G401.6 (cell line): ENCODE results near the gene RFC2.
"Not testable (repeated sequence)": the region's sequence is repeated elsewhere in the genome, so short reads cannot be mapped to it uniquely, and the experiment has no call there.

ENCODE experiments used
- FAIRE-seq: peaks from 2 replicates; lab custom pipeline; 2012; peaks lifted over from hg19 to GRCh38; lab: Jason Lieb, UNC

The RFC2 gene

DNA sequence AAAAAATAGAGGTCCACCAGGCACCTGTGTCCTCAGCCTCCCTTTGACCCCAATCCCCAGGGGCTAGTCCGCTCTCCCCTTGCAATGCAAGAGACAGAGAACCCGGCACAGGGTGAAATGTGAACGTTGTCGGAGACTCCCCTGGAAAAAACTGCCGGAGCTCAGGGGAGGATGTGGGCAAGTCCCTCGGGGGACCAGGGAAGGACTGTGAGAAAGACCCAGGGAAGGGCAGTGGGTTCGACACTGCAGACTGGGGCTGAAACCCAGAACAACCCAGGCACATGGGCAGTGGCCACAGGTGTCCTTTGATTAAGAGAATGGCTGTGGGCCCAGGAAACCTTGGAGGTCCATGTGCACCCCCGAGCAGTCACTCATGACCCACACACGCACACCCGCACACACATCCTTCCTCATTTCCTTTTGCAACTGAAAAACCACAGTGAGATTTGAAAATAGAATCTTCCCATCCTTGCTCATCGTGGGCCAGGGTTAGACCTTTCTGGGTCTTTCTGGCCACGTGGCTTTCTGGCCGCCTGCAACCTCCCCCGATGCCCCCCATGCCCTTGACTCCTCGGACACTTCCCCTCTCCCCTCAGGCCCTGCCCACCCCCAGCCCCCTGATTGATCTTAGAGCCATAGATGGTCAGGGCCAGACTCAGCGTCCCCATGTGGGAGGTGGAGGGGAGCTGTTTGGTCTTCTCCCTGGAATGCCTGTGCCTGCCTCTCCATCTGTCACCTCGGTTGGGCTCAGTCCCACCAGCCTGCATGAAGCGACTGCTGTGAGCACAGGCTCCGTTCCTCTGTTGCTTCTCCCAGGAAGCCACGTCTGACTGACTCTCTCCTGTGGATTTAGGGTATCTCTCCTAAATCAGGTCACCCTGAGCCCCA lies 36.5 kb downstream of the RFC2 start:
- FAIRE-seq, result no peak

DNA sequence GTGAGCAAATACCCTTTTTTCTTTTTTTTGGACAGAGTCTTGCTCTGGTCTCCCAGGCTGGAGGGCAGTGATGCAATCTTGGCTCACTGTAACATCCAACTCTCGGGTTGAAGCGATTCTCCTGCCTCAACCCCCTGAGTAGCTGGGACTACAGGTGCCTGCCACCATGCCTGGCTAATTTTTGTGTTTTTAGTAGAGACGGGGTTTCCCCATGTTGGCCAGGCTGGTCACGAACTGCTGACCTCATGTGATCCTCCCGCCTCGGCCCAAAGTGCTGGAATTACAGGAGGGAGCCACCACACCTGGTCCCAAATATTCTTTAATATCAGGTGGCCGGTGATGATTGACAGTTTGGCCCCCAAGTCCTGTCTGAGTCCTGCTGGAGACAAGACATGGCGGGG lies 37.8 kb downstream of the RFC2 start:
- no peak for FAIRE-seq

DNA sequence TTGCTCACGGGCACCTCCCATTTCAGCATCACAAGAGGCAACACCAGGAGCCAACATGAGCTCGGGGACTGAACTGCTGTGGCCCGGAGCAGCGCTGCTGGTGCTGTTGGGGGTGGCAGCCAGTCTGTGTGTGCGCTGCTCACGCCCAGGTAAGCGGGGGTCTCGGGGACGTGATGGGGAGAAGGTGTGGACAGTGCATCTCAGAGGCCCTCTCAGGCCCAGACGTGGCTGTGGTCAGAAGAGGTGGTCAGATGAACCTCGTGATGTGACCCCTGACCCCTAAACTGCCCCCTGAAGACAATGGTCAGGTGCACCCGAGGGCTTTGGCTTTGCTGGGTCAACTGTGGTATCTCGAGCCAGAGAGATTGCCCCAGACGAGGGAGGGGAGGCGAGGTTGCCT lies 38.3 kb downstream of the RFC2 start:
- FAIRE-seq, result no peak

DNA sequence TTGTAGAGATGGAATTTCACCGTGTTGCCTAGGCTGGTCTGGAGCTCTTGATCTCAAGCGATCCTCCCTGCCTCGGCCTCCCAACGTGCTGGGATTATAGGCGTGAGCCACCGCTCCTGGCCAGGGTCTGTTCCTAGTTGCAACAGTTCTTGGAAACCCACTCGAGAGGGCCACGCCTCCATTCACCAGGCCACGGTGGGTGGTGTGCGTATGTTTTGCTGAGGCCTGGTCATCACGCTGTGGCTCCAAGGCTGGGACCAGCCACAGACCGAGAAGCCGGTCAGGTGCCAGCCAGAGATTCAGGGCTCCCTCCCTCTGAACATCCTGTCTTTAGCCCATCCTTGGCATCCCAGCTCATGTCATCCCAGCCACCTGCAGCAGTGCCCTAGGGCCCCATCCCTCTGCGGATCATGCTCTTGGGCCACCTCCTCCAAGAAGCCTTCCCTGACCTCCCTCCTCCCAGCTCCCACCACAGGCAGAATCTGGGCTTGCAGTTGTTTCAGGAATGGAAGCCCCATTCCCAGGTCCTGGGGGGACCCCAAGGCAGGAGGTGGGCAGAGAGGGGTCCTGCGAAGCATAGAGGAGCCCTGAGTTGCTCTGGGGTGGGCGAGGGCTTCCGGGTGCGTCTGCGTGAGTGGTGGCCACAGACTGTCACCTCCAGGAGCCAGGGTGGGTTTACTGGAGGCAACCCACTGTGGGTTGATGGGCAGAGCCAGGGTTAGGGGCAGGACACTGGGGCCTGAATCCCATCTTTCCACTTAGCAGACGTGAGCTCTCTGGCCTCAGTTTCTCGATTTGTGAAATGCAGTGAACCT lies 39.2 kb downstream of the RFC2 start:
- FAIRE-seq, result no peak

DNA sequence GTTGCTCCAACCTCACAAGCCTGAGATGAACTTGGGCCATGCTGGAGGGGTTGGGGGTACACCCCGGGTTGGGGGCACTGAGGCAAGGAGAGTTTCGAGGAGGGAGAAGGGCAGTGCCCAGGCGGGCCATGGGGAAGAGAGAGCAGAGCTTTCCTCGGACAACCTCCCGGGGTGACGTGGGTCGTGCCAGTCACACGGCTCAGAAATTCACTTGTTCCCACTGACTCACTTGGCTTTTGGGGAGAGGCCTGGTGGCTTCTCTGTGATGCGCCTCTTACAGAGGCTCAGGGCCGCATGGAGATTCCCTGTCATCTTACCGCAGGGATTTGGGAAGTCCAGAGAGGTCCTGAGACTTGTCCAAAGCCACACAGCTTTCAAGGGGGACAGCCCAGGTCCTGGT lies 41.5 kb downstream of the RFC2 start:
- no peak for FAIRE-seq

DNA sequence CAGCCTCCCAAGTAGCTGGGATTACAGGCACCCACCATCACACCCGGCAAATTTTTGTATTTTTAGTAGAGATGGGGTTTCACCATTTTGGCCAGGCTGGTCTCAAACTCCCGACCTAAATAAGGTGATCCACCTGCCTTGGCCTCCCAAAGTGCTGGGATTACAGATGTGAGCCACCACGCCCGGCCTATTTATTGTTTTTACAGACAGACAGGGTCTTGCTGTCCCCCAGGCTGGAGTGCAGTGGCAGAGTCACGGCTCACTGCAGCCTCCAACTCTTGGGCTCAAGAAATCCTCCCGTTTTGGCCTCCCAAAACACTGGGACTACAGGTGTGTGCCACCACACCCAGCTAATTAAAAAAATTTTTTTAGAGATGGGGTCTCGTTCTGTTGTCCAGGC lies 46.0 kb downstream of the RFC2 start:
- FAIRE-seq, result not testable (repeated sequence)

DNA sequence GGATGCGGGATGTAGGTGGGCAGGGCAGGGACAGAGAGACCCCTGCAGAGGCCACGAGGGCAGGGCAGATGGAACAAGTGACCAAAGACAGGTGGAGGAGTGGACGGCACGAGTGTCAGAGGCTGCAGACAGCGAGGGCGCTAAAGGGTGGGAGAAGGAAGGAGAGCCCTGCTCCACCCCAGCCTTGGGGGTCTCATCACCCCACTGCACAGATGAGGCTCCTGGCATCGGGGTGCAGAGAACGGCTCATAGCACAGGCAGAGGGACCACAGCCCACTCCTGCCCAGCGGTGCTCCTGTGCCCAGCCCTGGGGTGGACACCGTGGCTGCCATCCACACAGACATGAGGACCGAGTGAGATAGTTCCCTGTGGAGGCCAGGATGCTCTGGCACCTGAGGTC lies 46.6 kb downstream of the RFC2 start:
- FAIRE-seq, result no peak

DNA sequence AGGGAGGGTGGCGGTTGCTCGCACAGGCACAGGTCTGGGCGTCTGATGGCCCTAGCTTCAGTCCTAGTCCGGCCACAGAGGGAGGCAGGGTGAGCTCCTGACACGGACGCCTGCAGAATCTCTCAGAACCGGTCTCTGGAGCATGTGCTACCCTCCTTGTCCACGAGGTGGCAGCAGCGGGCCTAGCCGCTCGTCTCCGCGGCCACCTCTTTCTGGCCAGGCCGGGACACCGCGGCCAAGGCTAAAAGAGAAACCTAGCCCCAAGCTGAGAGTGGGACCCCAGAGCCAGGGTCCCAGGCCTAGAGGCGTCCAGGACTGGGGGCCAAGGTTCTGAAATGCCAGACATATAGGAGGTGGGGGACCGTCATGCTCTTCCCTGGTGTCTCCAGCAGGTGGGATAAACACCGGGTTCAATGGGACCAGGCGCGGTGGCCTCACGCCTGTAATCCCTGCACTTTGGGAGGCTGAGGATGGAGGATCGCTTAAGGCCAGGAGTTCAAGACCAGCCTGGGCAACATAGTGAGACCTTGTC lies 47.5 kb downstream of the RFC2 start:
- no peak for FAIRE-seq

DNA sequence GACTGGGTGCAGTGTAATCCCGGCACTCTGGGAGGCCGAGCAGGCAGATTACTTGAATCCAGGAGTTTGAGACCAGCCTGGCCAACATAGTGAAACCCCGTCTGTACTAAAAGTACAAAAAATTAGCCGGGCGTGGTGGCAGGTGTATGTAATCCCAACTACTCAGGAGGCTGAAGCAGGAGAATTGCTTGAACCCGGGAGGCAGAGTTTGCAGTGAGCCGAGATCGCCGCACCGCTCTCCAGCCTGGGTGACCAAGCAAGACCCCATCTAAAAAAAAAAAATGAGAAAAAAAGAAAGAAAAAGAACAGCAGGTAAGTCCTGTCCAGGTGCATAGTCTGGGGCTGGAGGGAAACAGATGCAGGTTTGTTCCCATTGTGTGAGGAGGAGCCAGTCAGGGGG lies 48.1 kb downstream of the RFC2 start:
- not testable (repeated sequence) for FAIRE-seq

DNA sequence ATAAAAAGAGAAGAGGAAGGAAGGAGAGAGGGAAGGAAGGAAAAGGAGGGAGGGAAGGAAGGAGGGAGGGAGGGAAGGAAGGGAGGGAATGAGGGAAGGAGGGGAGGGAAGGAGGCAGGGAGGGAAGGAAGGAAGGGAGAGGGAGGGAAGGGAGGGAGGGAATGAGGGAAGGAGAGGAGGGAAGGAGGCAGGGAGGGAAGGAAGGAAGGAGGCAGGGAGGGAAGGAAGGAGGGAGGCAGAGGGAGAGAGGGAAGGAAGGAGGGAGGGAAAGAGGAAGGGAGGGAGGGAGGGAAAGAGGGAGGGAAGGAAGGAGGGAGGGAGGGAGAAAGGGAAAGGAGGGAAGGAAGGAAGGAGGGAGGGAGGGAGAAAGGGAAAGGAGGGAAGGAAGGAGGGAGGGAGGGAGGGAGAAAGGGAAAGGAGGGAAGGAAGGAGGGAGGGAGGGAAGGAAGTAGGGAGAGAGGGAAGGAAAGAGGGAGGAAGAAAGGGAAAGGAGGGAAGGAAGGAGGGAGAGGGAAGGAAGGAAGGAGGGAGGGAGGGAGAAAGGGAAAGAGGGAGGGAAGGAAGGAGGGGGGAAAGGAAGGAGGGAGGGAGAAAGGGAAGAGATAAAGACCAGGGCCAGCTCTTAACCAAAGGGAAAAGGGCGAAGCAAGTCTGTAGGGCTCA lies 50.1 kb downstream of the RFC2 start:
- no peak for FAIRE-seq

DNA sequence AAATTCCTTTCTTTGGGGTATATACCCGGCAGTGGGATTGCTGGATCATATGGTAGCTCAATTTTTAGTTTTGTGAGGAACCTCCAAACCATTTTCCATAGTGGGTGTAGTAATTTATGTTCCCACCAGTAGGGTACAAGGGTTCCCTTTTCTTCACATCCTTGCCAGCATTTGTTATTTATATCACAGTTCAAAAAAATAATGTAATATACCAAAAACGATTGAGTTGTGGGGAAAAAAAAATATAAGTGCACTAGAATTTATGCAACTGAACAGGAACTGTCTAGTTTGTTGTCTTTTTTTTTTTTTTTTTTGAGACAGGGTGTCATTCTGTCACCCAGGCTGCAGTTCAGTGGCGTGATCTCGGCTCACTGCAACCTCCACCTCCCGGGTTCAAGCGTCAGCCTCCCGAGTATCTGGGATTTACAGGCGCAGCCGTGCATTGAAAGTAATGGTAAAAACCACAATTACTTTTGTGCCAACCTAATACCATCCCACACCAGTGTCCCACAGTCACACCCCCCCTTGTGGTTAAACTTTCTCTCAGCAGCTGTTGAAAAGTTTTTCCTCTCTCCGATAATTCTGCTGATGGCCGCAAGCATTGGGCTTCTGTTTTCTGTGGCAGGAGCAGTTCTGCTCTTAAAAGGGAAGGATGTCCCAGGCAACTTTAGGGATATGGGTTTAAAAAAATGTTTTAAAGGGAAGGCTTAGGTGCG lies 51.2 kb downstream of the RFC2 start:
- FAIRE-seq, result peak; percentile 6

DNA sequence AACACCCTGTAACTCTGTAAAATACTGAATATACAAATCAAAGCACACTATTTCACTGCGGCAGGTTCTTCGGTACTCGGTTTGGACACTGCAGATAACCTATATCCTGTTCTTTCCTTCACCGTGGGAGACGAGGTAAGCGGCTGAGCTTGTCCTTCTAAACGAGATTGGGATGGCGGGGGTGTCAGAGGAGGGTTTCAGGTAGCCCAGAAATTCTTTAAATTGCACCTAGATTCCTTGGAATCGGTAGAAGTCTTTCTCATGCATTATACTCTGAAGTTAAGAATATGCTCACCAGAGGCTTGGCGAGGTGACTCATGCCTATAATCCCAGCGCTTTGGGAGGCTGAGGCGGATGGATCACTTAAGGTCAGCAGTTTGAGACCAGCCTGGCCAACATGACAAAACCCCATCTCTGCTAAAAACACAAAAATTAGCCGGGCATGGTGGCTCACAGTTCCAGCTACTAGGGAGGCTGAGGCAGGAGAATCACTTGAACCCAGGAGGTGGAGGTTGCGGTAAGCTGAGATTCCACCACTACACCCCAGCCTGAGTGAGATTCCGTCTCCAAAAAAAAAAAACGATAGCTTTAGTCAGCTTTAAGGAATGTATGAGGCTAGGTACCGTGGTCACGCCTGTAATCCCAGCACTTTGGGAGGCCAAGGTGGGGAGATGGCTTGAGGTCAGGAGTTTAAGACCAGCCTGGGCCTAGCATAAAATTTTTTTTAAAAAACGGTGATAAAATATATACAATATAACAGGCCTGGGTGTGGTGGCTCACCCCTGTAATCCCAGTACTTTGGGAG lies 54.4 kb downstream of the RFC2 start:
- no peak for FAIRE-seq

DNA sequence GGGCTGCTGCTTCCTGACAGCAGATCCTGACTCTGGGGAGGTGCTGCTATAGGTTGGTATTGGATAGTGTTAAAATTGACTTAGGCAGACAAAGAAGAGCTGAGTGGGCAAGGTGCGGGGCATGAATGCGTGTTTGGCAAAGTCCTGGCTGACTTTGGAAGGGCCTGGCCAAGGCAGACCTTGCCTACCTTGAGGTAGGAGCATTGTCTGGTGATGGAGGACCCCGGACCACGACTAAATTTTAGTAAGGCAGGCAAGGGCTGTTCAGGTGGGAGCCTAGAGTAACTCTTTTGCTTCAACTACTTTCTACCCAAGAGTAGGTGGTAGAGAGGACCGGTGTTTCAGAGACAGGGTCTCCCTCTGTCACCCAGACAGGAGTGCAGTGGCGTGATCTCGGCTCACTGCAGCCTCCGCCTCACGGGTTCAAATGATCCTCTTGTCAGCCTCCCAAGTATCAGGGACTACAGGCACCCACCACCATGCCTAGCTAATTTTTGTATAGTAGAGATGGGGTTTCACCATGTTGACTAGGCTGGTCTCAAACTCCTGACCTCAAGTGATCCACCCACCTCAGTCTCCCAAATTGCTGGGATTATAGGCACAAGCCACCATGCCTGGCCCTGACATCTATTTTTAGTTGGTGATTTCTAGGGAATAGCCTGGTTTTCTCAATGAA lies 56.6 kb downstream of the RFC2 start:
- no peak for FAIRE-seq

DNA sequence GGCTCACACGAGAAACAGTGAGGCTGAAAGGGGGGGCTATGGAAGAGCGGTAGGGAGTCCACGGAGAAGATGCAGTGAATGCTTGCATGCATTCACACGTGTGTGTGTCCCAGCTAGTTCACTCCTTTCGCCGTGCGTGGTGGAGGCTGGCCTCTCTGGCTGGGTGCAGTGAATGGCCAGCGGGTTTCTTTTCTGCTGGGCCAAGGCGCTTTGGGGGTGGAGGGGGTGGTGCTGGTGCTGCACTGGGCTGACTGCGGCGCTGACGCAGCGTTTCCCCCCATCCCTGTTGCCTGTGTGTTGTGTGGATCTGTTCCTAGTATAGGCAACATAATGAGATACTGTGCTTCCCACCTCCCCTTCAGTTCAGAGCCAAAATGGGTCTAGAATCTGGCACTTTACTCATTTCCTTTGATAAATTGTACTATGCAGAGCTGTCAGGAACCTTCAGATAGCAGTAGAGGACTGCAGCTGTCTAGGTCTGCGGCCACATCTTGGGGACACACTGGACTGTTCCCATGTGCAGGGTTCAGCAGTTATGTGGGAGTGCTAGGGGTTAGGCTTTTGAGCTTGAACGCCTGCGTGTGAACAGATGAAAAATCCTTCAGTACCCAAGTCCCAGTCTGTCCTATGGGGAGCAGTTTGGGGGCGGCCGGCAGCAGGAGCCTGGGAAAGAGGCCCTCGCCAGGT lies 58.1 kb downstream of the RFC2 start:
- not testable (repeated sequence) for FAIRE-seq

DNA sequence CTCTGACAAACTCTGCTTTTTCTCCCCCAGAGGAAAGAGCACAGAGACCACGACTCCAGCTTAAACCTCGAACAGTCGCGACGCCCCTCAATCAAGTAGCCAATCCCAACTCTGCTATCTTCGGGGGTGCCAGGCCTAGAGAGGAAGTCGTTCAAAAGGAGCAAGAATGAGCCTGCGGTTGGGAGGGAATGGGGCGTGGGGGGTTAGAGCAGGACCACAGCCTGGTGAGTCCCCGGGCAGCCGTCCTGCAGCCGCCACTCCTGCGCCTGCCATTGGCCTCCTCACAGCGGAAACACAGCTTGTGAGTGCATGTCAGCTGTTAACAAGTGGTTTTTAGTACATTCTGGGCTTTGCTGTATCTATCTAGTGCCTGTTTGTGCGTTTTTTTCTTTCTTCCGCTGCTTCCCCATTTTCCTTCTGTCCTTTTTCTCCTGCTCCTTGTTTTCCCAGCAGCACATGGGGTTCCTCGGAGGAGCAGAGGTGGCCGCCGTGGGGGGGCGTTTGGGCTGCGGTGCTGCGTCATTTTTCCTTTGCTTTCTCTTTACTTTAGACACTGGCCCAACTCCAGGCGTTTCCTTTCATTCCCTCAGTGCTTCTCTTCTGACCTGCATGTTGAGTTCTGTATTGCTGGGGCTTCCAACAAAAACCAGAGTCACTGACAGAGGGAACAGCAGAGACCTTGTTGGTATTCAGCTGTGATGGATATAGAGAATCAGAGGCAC lies 58.9 kb downstream of the RFC2 start:
- not testable (repeated sequence) for FAIRE-seq

DNA sequence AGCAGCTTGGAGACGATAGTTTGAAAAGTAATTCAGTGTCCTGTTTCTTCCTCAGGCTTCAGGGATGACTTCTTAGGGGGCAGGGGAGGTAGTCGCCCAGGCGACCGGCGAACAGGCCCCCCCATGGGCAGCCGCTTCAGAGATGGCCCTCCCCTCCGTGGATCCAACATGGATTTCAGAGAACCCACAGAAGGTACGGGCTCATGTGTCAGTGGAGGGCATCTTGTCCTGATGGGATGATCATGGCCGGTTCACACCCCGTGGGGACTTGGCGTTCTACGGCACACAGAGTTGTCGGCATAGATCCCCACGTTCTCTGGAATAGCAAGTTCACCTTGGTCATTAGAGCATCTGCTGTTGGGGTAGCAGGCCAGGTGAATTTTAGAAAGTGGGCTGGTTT lies 59.5 kb downstream of the RFC2 start:
- no peak for FAIRE-seq

DNA sequence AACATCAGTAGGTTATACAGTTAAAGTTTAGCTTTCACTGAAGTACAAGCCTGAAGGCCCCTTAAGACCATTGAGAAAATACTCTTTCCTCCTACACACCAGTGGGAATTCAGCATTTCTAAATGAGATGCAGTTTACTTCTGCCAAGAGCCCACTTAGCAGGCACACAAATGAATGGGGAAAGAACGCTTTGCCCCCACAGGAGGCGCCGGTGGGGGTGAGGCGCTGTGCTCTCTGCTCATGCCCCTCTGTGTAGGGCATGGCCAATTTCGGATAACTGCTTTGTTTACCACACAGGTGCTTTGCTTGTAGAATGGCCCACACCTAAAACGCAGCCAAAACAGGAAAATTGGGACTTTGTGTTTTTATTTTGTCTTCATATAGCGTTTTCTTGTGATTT lies 60.3 kb downstream of the RFC2 start:
- no peak for FAIRE-seq

DNA sequence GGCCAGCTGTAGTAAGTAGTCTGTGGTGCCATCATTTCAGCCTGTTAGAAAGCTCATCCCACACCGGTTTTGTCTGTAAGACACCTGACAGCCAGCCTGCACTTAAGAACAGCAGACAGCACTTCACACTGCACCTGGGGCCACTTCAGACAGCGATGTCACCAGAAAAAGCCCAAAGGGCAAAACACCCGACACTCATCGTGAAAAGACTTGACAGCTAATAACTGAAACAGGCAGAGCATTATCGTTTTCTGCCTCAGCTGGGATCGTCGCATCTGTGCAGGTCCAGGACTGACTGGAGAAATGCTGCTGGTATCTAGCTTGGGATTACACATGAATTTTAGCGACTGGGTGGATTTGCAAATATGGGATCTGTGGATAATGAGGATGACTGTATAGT lies 61.1 kb downstream of the RFC2 start:
- no peak for FAIRE-seq

DNA sequence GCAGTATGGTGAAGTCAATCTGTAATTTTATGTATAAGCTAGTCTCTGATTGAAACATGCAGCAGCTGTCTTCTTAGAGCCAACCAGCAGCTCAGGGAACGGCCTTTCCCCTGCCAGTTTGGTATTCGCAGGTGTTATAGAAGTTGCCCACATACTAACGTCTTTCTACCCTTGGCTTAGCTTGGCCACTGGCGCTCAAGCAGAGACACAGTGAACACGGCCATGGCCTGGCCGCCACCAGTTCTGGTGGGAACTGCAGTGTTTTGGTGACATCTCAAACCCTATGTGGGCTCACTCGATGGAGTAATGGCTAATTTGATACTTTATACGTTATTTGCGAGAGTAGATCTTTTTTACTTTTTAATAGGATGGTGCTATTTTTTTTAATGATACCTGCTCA lies 63.0 kb downstream of the RFC2 start:
- no peak for FAIRE-seq
